Measurements from ENCODE around the gene ITFG1. TPM values are rescaled to one million over a fixed set of nuclear protein-coding genes. Genes with fewer than 3 reads are reported as not detected.

Gene ITFG1
- total RNA-seq, 1 donor from 2014 or later: 49.2 TPM

DNA sequence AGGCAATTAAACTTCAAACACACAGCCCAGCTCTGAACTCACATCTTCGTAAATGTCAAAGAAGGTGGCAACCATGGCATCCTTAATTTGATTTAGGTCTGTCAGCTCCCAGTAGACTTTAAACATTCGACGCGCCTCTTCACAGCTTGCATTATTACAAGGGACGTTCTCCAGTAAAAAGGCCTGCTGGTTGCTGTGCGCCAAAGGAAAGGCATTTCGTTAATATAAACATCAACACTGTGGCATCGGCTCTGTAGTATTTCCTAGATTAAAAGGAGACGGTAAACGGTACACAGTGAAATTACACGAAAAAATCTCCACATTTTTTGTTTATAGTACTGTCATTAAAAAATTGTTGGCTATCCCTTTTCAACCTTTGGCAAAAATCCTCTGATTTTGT is 200.4 kb downstream of the ITFG1 start:
- no peak for DNase-seq (ENCODE audit: low spot score in 2 of 2, unreplicated experiment in 2 of 2)
- no peaks in the 10 kb centered on the region for H3K27me3 Mint-ChIP-seq (ENCODE audit: low read depth)
- TF ChIP-seq, protein P1, sequence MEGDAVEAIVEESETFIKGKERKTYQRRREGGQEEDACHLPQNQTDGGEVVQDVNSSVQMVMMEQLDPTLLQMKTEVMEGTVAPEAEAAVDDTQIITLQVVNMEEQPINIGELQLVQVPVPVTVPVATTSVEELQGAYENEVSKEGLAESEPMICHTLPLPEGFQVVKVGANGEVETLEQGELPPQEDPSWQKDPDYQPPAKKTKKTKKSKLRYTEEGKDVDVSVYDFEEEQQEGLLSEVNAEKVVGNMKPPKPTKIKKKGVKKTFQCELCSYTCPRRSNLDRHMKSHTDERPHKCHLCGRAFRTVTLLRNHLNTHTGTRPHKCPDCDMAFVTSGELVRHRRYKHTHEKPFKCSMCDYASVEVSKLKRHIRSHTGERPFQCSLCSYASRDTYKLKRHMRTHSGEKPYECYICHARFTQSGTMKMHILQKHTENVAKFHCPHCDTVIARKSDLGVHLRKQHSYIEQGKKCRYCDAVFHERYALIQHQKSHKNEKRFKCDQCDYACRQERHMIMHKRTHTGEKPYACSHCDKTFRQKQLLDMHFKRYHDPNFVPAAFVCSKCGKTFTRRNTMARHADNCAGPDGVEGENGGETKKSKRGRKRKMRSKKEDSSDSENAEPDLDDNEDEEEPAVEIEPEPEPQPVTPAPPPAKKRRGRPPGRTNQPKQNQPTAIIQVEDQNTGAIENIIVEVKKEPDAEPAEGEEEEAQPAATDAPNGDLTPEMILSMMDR (IDR thresholded peaks at IDR 0.05; ENCODE audit: unreplicated experiment): no peak
- H3K9me3 Mint-ChIP-seq: no peaks in the 10 kb centered on the region
- no peak overlapping the region for H3K4me3 Mint-ChIP-seq
- peaks cover 28% of the 10 kb centered on the region for H3K36me3 Mint-ChIP-seq
- H3K27ac Mint-ChIP-seq: no peak overlapping the region
- H3K4me1 Mint-ChIP-seq: peaks cover 2% of the 10 kb centered on the region

DNA sequence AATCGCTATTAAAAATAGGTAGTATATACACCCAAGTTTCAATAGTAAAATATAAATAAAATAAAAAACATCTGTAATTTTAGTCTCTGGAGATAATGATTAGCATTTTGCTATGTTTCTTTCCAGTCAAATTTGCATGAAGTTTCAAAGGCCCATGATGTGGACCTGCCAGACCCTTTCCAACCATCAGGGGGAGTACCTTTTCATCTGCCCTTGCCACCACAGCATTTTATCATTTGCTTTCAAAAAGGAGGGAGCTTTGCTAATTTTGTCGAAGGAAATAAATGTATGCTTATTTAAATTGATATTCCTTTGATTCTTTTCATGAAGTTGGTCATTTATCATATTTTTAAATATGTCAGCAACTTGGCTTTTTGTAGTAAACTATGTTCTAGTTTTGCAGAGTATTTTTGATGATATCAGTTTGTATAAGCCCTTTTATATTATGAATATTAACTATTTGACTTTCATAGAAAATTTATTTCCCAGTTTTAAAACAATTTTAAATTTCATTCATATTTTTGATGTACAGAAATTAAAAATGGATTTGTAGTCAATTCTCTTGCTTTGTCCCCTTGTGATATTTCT is 201.9 kb downstream of the ITFG1 start:
- Mint-ChIP-seq H3K27ac (no peak overlapping the region), H3K36me3 (peaks cover 28% of the 10 kb centered on the region), H3K27me3 (ENCODE audit: low read depth) (no peaks in the 10 kb centered on the region), H3K4me3 (no peak overlapping the region), H3K9me3 (no peaks in the 10 kb centered on the region), H3K4me1 (peaks cover 13% of the 10 kb centered on the region)
- TF ChIP-seq, protein P1 (IDR thresholded peaks at IDR 0.05; ENCODE audit: unreplicated experiment): peak; percentile 53
- DNase-seq (ENCODE audit: low spot score in 2 of 2, unreplicated experiment in 2 of 2): no peak

DNA sequence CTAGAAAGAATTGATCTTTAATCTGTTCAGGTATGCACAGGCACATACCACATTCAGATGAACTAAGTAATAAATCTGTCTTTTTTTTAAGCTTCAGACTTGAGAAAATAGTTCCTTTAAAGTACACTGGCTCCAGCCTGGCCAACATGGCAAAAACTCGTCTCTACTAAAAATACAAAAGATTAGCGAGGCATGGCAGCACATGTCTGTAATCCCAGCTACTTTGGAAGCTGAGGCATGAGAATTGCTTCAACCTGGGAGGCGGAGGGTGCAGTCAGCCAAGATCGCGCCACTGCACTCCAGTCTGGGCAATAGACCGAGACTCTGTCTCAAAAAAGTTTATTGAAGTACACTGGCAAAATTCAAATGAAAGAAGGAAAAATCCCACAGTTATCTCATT is 206.1 kb downstream of the ITFG1 start:
- H3K36me3 Mint-ChIP-seq: peaks cover 21% of the 10 kb centered on the region
- DNase-seq (ENCODE audit: low spot score in 2 of 2, unreplicated experiment in 2 of 2): no peak
- no peaks in the 10 kb centered on the region for H3K9me3 Mint-ChIP-seq
- H3K27me3 Mint-ChIP-seq (ENCODE audit: low read depth): no peaks in the 10 kb centered on the region
- peak overlapping the region; percentile 80 for H3K27ac Mint-ChIP-seq
- TF ChIP-seq, protein P1 (IDR thresholded peaks at IDR 0.05; ENCODE audit: unreplicated experiment): no peak
- peaks cover 13% of the 10 kb centered on the region for H3K4me1 Mint-ChIP-seq
- H3K4me3 Mint-ChIP-seq: no peak overlapping the region

DNA sequence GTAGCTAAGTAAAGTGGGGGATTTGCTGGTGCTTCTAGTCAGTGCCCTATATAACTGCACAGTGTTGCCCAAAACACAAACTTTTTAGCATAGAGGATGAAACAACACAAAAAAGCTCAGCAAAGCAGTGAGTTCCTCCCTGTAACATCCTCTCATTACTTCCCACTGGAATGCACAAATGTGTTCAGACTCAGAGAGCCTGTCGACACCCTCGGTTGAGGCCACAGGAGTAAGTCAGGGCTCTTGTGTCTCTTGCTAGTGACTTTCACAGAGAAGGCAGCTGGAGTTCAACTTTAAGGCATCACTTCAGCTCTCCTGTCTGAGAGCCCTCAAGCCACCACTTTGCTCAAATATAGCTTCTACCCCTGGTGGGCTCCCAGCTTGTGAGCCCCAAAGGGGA is 209.9 kb downstream of the ITFG1 start:
- Mint-ChIP-seq H3K36me3 (no peaks in the 10 kb centered on the region), H3K27ac (no peak overlapping the region), H3K4me3 (no peak overlapping the region), H3K4me1 (peaks cover 13% of the 10 kb centered on the region), H3K27me3 (ENCODE audit: low read depth) (no peaks in the 10 kb centered on the region), H3K9me3 (no peaks in the 10 kb centered on the region)
- DNase-seq (ENCODE audit: low spot score in 2 of 2, unreplicated experiment in 2 of 2): no peak
- TF ChIP-seq, protein P1 (IDR thresholded peaks at IDR 0.05; ENCODE audit: unreplicated experiment): no peak

DNA sequence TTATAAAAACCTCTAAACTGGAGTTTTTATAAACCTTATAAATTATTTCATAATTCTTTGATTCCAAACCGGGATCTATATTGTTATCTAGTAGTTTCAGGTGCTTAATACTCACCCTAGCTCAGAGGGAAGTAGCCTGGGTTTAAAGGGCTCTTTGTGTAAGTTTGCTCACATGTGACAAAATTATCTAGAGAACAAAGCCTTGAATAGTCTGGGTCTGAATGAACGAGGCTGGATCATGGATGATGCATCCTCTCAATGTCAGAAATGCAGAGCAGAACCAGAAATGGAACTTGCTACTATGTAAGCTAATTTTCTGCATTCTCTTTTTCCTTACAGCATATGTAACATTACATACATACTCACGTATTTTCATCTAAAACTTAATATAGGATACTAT is 213.2 kb downstream of the ITFG1 start:
- H3K36me3 Mint-ChIP-seq: no peaks in the 10 kb centered on the region
- no peaks in the 10 kb centered on the region for H3K27me3 Mint-ChIP-seq (ENCODE audit: low read depth)
- H3K4me1 Mint-ChIP-seq: no peaks in the 10 kb centered on the region
- no peaks in the 10 kb centered on the region for H3K9me3 Mint-ChIP-seq
- no peak for DNase-seq (ENCODE audit: low spot score in 2 of 2, unreplicated experiment in 2 of 2)
- TF ChIP-seq, protein P1 (IDR thresholded peaks at IDR 0.05; ENCODE audit: unreplicated experiment): no peak
- H3K4me3 Mint-ChIP-seq: no peak overlapping the region
- no peak overlapping the region for H3K27ac Mint-ChIP-seq

DNA sequence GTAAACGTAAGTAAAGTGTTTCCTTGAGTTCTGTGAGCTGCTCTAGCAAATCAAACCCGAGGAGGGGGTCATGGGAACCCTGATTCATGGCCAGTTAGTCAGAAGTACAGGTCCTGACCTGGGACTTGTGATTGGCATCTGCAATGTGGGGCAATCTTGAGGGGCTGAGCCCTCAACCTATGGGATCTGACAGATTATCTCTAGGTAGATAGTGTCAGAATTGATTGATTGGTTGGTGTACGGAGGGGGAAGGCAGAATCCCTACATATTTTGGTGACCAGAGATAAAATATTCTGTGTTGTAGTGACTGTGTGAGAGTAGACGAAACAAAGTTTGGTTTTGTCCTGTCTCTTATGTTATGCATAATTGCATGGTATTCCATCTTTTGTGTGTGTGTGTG is 216.7 kb downstream of the ITFG1 start:
- no peaks in the 10 kb centered on the region for H3K27me3 Mint-ChIP-seq (ENCODE audit: low read depth)
- H3K9me3 Mint-ChIP-seq: peaks cover 5% of the 10 kb centered on the region
- no peak for DNase-seq (ENCODE audit: low spot score in 2 of 2, unreplicated experiment in 2 of 2)
- TF ChIP-seq, protein P1 (IDR thresholded peaks at IDR 0.05; ENCODE audit: unreplicated experiment): no peak
- H3K4me3 Mint-ChIP-seq: no peak overlapping the region
- peaks cover 6% of the 10 kb centered on the region for H3K36me3 Mint-ChIP-seq
- H3K27ac Mint-ChIP-seq: no peak overlapping the region
- H3K4me1 Mint-ChIP-seq: no peaks in the 10 kb centered on the region
